Glutamatergic neuron (in vitro differentiated cells): ENCODE data around the gene SRRM4. TPM values are rescaled to one million over a fixed set of nuclear protein-coding genes. Genes with fewer than 3 reads are reported as not detected.

Experiments
- DNase-seq: peaks from one replicate; pipeline ENCODE4 v3.0.0; 2022
- H3K27ac Mint-ChIP-seq: one replicate; pipeline ENCODE4 v1.8.0; 2020; ENCODE audit warnings: mild to moderate bottlenecking, mixed read lengths, inconsistent platforms; ENCODE audit not compliant: unreplicated experiment
- H3K27me3 Mint-ChIP-seq: one replicate; pipeline ENCODE4 v1.8.0; 2020; ENCODE audit warnings: mild to moderate bottlenecking, moderate library complexity, mixed read lengths, inconsistent platforms; ENCODE audit not compliant: unreplicated experiment
- H3K36me3 Mint-ChIP-seq: one replicate; pipeline ENCODE4 v1.8.0; 2020; ENCODE audit warnings: mild to moderate bottlenecking, mixed read lengths, inconsistent platforms; ENCODE audit not compliant: unreplicated experiment
- H3K4me1 Mint-ChIP-seq: one replicate; pipeline ENCODE4 v1.8.0; 2020; ENCODE audit warnings: mild to moderate bottlenecking, low read depth, mixed read lengths, inconsistent platforms; ENCODE audit not compliant: unreplicated experiment
- H3K4me3 Mint-ChIP-seq: one replicate; pipeline ENCODE4 v1.8.0; 2020; ENCODE audit warnings: mild to moderate bottlenecking, mixed read lengths, inconsistent platforms; ENCODE audit not compliant: unreplicated experiment
- H3K9me3 Mint-ChIP-seq: one replicate; pipeline ENCODE4 v1.8.0; 2020; ENCODE audit warnings: mild to moderate bottlenecking, moderate library complexity, mixed read lengths, inconsistent platforms; ENCODE audit not compliant: unreplicated experiment
- CTCF ChIP-seq: fragments of 200-600 bp; sonication (generic); IDR thresholded peaks from one replicate; pipeline ENCODE4 v1.5.0; 2021; ENCODE audit not compliant: partially characterized antibody, unreplicated experiment
- total RNA-seq: library from RNA; stranded (reverse); fragmentation: NEBNext Ultra II Directional; extraction: Animal tissue kit (Norgen Biotek cat#: 25700); gene quantifications from one replicate; pipeline ENCODE4 v1.2.1, GENCODE V29; 2021; ENCODE audit not compliant: unreplicated experiment

Gene SRRM4
- total RNA-seq, 1 donor from 2014 or later, result 183 TPM

- Mint-ChIP-seq H3K4me3 (no peak overlapping the region), H3K27ac (no peak overlapping the region), H3K9me3 (peaks cover 5% of the 10 kb centered on the region), H3K27me3 (peaks cover 5% of the 10 kb centered on the region), H3K36me3 (peaks cover 16% of the 10 kb centered on the region), H3K4me1 (peaks cover 7% of the 10 kb centered on the region)
- no peak for DNase-seq
- TF ChIP-seq CTCF, result no peak
These were observed 66.3 kb downstream of the SRRM4 start for GRCh38 chr12:119047641-119048040.

GRCh38 chr12:119050663-119051062, 69.3 kb downstream of the SRRM4 start:
- Mint-ChIP-seq H3K36me3 (peaks cover 21% of the 10 kb centered on the region), H3K27me3 (peaks cover 3% of the 10 kb centered on the region), H3K4me3 (no peak overlapping the region), H3K9me3 (peaks cover 5% of the 10 kb centered on the region), H3K4me1 (peaks cover 7% of the 10 kb centered on the region), H3K27ac (no peak overlapping the region)
- TF ChIP-seq CTCF, result no peak
- DNase-seq, result no peak

DNA sequence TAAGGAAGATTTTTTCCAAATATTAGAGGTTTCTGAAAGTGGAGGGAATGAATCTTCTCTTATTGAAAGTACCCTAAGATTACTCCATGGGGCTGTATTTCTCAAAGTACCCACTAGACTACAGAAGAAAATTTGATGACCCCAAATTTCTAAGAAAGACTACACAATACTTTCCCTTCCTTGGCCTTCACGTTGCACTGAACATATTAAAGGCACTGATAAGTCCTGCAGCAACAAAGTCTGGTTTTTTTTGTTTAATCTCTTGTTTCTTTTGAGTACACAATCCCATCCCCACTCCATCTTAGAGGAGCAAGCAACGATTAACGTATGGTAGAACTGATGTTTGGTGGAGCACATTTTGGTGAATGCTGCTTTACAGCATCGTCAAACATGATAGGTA, 70.1 kb downstream of the SRRM4 start:
- DNase-seq, result no peak
- Mint-ChIP-seq H3K36me3 (peaks cover 17% of the 10 kb centered on the region), H3K4me3 (no peak overlapping the region), H3K27ac (no peak overlapping the region), H3K27me3 (peaks cover 3% of the 10 kb centered on the region), H3K4me1 (peaks cover 7% of the 10 kb centered on the region), H3K9me3 (peaks cover 5% of the 10 kb centered on the region)
- TF ChIP-seq CTCF, result no peak

GRCh38 chr12:119052001-119052400, 70.7 kb downstream of the SRRM4 start:
- Mint-ChIP-seq H3K4me3 (no peak overlapping the region), H3K27me3 (peaks cover 3% of the 10 kb centered on the region), H3K36me3 (peaks cover 13% of the 10 kb centered on the region), H3K27ac (no peak overlapping the region), H3K9me3 (peaks cover 8% of the 10 kb centered on the region), H3K4me1 (peaks cover 7% of the 10 kb centered on the region)
- no peak for DNase-seq
- no peak for TF ChIP-seq CTCF

- no peak overlapping the region for H3K4me3 Mint-ChIP-seq
- no peak for TF ChIP-seq CTCF
- H3K27me3 Mint-ChIP-seq, result peaks cover 3% of the 10 kb centered on the region
- H3K4me1 Mint-ChIP-seq, result peaks cover 36% of the 10 kb centered on the region
- H3K36me3 Mint-ChIP-seq, result peaks cover 21% of the 10 kb centered on the region
- peak overlapping the region; percentile 52 for H3K27ac Mint-ChIP-seq
- H3K9me3 Mint-ChIP-seq, result peaks cover 12% of the 10 kb centered on the region
- no peak for DNase-seq
These were observed 74.6 kb downstream of the SRRM4 start for GRCh38 chr12:119055977-119056376.
